ENCODE data around the gene USP3.

GRCh38 chr15:63559753-63560152, 55.4 kb downstream of the USP3 start:
- TF ChIP-seq POLR2A (IDR thresholded peaks at IDR 0.05) (no peak), CTCF (IDR thresholded peaks at IDR 0.05) (no peak)
